Panc1 (cell line): ENCODE measurements around the gene HOXD9. TPM values are rescaled to one million over a fixed set of nuclear protein-coding genes. Genes with fewer than 3 reads are reported as not detected.

Source experiments
- ATAC-seq: fragments of 200-7000 bp; cut with Tn5 transposase; 2 replicates; pipeline ENCODE4 v1.9.1; 2020; ENCODE audit warnings: mild to moderate bottlenecking, moderate library complexity
- BruUV-seq: library from RNA; stranded (reverse); fragments of 400-500 nt; replicated peaks from 2 replicates; lab custom pipeline; 2021; lab: Mats Ljungman, UMichigan
- CTCF ChIA-PET: fragments of 300-600 bp; sonication (Branson Sonifier 250); formaldehyde crosslinking; loops from one replicate; lab custom pipeline; 2022; ENCODE audit warnings: antibody characterized with exemption; lab: Charles Lee
- POLR2A ChIA-PET: fragments of 300-600 bp; sonication (Branson Sonifier 250); formaldehyde crosslinking; loops from one replicate; lab custom pipeline; 2022; ENCODE audit warnings: antibody characterized with exemption; lab: Charles Lee
- DNase-seq: peaks from one replicate; pipeline ENCODE4 v3.0.0-alpha.2; 2010; ENCODE audit warnings: low read depth, low spot score
- H3K27ac ChIP-seq: 2 replicates; pipeline ENCODE4 v1.5.1; 2011; ENCODE audit warnings: mild to moderate bottlenecking, low read length, inconsistent platforms
- H3K27me3 ChIP-seq: fragments of 200-500 bp; sonication (Bioruptor generic); 2 replicates; pipeline ENCODE4 v1.6.0; 2014; ENCODE audit warnings: low read length, inconsistent platforms; ENCODE audit not compliant: control insufficient read depth, insufficient read depth
- H3K36me3 ChIP-seq: fragments of 200-500 bp; sonication (Bioruptor generic); 2 replicates; pipeline ENCODE4 v1.5.1; 2014; ENCODE audit warnings: inconsistent platforms, mild to moderate bottlenecking, low read length, moderate library complexity; ENCODE audit not compliant: control insufficient read depth, insufficient read depth
- H3K4me1 ChIP-seq: 2 replicates; pipeline ENCODE4 v1.5.1; 2011; ENCODE audit warnings: inconsistent platforms, mild to moderate bottlenecking, low read length, moderate library complexity; ENCODE audit not compliant: control insufficient read depth, insufficient read depth
- H3K4me3 ChIP-seq, 2 experiments: 2 replicates each; pipeline ENCODE4 v1.5.1; 2011 to 2012; ENCODE audit warnings: low read depth in 2 of 2, low read length in 2 of 2, mild to moderate bottlenecking in 2 of 2, inconsistent platforms in 1 of 2, moderate library complexity in 1 of 2
- H3K9me3 ChIP-seq: fragments of 200-500 bp; sonication (Bioruptor generic); 2 replicates; pipeline ENCODE4 v1.5.1; 2014; ENCODE audit warnings: low read depth, mild to moderate bottlenecking, inconsistent platforms, low read length, moderate library complexity; ENCODE audit not compliant: control insufficient read depth, insufficient read depth
- POLR2AphosphoS5 ChIP-seq: IDR thresholded peaks from 2 replicates; pipeline ENCODE4 v1.6.1; 2012; ENCODE audit warnings: mild to moderate bottlenecking, low read depth, low read length, moderate library complexity
- SIN3A ChIP-seq: IDR thresholded peaks from 2 replicates; pipeline ENCODE4 v1.6.1; 2012; ENCODE audit warnings: low read depth, mild to moderate bottlenecking, low read length, moderate library complexity, borderline replicate concordance; ENCODE audit not compliant: insufficient read depth
- TCF7L2 ChIP-seq: IDR thresholded peaks from 2 replicates; pipeline ENCODE4 v1.6.1; 2011; ENCODE audit warnings: mild to moderate bottlenecking, low read depth, low read length, inconsistent platforms
- in situ Hi-C: cut with HindIII; loops from 2 replicates; pipeline ENCODE4 v1.10.0; 2016; ENCODE audit warnings: low sequenced_read_pairs, low pct_unique_long_range_greater_than_20kb
- intact Hi-C: fragments of 100-400 bp; cut with micrococcal nuclease; formaldehyde crosslinking; loops from one replicate; pipeline ENCODE4 v1.10.0; 2022; ENCODE audit not compliant: unreplicated experiment
- total RNA-seq: library from RNA; stranded (reverse); gene quantifications from one replicate; pipeline ENCODE4 v1.2.1, GENCODE V29; 2021; ENCODE audit not compliant: unreplicated experiment
- TF ChIP-seq, protein P1 (sequence below), 2 experiments: IDR thresholded peaks; 2 replicates each; pipeline ENCODE4 v1.6.1; 2011 to 2012; ENCODE audit warnings: low read depth in 2 of 2, control low read depth in 1 of 2, low read length in 1 of 2, mild to moderate bottlenecking in 1 of 2, moderate library complexity in 1 of 2; ENCODE audit not compliant: insufficient read depth in 1 of 2
- TF ChIP-seq, protein P2 (sequence below): fragments of 450-650 bp; IDR thresholded peaks from 2 replicates; pipeline ENCODE4 v1.5.1; 2017; ENCODE audit warnings: mild to moderate bottlenecking

The HOXD9 gene
- total RNA-seq, 1 experiment from 2014 or later, result 0.15 TPM

DNA sequence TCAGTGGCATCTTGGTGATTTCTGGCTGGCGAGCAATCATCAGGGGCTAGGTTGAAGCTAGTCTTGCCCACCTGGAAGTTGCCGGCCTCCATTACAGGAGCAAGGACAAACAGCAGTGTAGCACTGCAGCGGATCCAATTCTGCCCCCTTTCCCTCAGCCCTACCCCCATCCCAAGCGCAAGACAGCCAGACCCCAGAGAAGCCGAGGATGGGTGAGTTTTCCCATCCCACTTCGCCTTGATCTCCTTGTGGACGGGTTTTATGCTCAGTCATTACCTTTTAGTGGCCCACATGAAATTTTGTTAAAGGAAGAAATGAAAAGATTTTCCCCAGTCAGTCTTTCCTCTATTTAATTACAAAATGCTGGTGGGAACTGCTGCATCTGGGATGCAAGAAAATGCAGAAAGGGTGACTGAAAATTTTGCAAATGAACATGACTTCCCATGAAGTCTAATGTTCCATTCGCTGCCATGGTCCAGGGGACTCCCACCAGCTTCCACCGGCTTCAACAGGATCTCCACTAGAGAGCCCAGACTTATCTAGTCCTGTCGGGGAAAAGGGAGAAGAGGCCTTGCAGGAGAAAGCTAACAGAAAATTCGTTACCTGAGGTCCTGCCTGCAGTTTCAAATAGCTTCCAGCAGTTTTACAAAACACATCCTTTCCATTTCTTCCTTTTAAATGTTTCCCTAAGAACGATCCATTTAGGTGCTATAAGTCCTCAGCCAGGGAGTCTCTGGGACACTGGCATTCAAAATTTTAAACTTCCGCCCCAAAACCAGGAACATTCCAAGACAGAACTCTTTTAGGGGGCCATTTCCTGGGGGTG is 1.9 kb upstream of the HOXD9 start:
- DNase-seq (no peak), ATAC-seq (no peak)
- no TSS peak for BruUV-seq
- in situ Hi-C loops (no loop called here), intact Hi-C loops (loop anchor here (10.0 kb wide), 1 partner anchor 694 kb away; no protein-coding TSS in a partner anchor)
- TF ChIP-seq TCF7L2 (no peak), SIN3A (no peak), POLR2AphosphoS5 (no peak)
- TF ChIP-seq, protein P1, sequence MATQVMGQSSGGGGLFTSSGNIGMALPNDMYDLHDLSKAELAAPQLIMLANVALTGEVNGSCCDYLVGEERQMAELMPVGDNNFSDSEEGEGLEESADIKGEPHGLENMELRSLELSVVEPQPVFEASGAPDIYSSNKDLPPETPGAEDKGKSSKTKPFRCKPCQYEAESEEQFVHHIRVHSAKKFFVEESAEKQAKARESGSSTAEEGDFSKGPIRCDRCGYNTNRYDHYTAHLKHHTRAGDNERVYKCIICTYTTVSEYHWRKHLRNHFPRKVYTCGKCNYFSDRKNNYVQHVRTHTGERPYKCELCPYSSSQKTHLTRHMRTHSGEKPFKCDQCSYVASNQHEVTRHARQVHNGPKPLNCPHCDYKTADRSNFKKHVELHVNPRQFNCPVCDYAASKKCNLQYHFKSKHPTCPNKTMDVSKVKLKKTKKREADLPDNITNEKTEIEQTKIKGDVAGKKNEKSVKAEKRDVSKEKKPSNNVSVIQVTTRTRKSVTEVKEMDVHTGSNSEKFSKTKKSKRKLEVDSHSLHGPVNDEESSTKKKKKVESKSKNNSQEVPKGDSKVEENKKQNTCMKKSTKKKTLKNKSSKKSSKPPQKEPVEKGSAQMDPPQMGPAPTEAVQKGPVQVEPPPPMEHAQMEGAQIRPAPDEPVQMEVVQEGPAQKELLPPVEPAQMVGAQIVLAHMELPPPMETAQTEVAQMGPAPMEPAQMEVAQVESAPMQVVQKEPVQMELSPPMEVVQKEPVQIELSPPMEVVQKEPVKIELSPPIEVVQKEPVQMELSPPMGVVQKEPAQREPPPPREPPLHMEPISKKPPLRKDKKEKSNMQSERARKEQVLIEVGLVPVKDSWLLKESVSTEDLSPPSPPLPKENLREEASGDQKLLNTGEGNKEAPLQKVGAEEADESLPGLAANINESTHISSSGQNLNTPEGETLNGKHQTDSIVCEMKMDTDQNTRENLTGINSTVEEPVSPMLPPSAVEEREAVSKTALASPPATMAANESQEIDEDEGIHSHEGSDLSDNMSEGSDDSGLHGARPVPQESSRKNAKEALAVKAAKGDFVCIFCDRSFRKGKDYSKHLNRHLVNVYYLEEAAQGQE (IDR thresholded peaks at IDR 0.05; ENCODE audit: insufficient read depth in 1 of 2, low read depth in 2 of 2, low read length in 1 of 2), result no peak
- TF ChIP-seq, protein P2, sequence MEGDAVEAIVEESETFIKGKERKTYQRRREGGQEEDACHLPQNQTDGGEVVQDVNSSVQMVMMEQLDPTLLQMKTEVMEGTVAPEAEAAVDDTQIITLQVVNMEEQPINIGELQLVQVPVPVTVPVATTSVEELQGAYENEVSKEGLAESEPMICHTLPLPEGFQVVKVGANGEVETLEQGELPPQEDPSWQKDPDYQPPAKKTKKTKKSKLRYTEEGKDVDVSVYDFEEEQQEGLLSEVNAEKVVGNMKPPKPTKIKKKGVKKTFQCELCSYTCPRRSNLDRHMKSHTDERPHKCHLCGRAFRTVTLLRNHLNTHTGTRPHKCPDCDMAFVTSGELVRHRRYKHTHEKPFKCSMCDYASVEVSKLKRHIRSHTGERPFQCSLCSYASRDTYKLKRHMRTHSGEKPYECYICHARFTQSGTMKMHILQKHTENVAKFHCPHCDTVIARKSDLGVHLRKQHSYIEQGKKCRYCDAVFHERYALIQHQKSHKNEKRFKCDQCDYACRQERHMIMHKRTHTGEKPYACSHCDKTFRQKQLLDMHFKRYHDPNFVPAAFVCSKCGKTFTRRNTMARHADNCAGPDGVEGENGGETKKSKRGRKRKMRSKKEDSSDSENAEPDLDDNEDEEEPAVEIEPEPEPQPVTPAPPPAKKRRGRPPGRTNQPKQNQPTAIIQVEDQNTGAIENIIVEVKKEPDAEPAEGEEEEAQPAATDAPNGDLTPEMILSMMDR, result no peak
- Histone ChIP-seq H3K4me1 (no peaks in the 10 kb centered on the region), H3K9me3 (no peaks in the 10 kb centered on the region), H3K36me3 (no peaks in the 10 kb centered on the region), H3K27me3 (no peaks in the 10 kb centered on the region), H3K4me3 (no peak overlapping the region), H3K27ac (no peak overlapping the region)
- ChIA-PET POLR2A (interaction anchor here (0.6 kb wide), 1 partner anchor 103 kb away, joined by 3 read pairs; no protein-coding TSS in a partner anchor), CTCF (interaction anchor here (1.0 to 1.1 kb wide), 2 partner anchors 9 to 531 kb away, joined by 4 to 5 read pairs; no protein-coding TSS in a partner anchor)

DNA sequence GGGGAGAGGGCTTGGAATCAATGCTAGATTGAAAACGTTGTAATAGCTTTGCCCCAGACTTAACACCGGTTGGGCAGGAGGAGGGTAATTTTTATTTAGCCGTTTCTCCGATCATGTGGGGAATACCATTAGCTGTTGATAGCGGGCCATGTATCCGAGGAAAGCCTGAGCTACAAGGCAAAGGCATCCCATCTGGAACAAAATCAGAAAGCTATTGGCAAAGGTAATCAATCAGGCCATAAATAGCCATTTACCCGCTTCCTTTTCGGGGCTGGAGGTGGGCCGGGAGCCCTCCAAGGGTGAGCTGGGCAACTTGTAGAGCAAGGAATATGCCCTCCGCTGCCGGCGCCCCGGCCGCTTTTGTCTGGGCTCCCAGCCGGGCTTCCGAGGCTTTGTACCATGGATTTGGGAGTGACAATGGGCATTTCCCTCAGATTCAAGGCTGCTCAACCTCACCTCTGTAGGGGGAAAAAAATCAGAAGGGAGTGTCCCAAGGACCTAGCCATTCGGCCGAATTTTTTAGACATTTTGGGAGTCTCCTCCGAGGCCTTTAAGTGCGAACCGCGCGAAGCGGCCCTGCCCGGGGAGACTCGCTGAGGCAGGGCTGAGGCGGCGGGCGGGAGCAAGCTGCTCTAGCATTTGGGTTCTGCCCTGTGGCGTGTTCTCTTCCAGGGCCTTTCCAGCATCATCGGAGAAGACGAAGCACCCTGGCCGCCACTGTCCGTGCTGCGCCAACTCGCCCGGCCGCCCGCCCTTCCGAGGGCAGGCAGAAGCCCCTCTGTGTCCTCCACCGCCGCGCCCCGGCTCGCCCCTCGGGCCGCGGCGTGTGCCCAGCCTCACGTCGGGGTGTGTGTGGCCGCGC is 1.1 kb upstream of the HOXD9 start:
- POLR2A ChIA-PET, result no interaction called here
- ATAC-seq (no peak), DNase-seq (no peak)
- no peaks in the 10 kb centered on the region for H3K36me3 ChIP-seq
- H3K9me3 ChIP-seq, result no peaks in the 10 kb centered on the region
- no peak overlapping the region for H3K4me3 ChIP-seq
- no peak for TF ChIP-seq TCF7L2
- no TSS peak for BruUV-seq
- H3K27me3 ChIP-seq, result no peaks in the 10 kb centered on the region
- in situ Hi-C loops (no loop called here), intact Hi-C loops (loop anchor here (10.0 kb wide), 1 partner anchor 693 kb away; no protein-coding TSS in a partner anchor)
- no peaks in the 10 kb centered on the region for H3K4me1 ChIP-seq
- CTCF ChIA-PET, result interaction anchor here (1.0 to 1.1 kb wide), 2 partner anchors 10 to 531 kb away, joined by 4 to 5 read pairs; no protein-coding TSS in a partner anchor
- H3K27ac ChIP-seq, result no peak overlapping the region
